Ascending aorta (tissue), 2 donors: ENCODE data around the gene KIF5A. TPM values are rescaled to one million over a fixed set of nuclear protein-coding genes. Genes with fewer than 3 reads are reported as not detected.

Experiments used
- DNase-seq, 2 donors: peaks; one replicate each; pipeline ENCODE4 v3.0.0-alpha.2; 2019; ENCODE audit warnings: low spot score in 2 of 2
- H3K27ac ChIP-seq, 2 donors: fragments of 200-600 bp; sonication (generic); one replicate each; pipeline ENCODE4 v1.5.1; 2016 to 2017; ENCODE audit warnings: mild to moderate bottlenecking in 1 of 2
- H3K27me3 ChIP-seq: fragments of 200-600 bp; sonication (generic); one replicate; pipeline ENCODE4 v1.5.1; 2017
- H3K36me3 ChIP-seq, 2 donors: fragments of 200-600 bp; sonication (generic); one replicate each; pipeline ENCODE4 v1.5.1; 2016
- H3K4me1 ChIP-seq, 2 donors: fragments of 200-600 bp; sonication (generic); one replicate each; pipeline ENCODE4 v1.5.1; 2016 to 2017; ENCODE audit warnings: mild to moderate bottlenecking in 1 of 2
- H3K4me3 ChIP-seq, 2 donors: fragments of 200-600 bp; sonication (generic); one replicate each; pipeline ENCODE4 v1.5.1; 2016 to 2017; ENCODE audit warnings: mild to moderate bottlenecking in 1 of 2
- H3K9me3 ChIP-seq, 2 donors: fragments of 200-600 bp; sonication (generic); one replicate each; pipeline ENCODE4 v1.5.1; 2016
- intact Hi-C: fragments of 100-400 bp; cut with DNase I; formaldehyde crosslinking; loops from one replicate; pipeline ENCODE4 v1.15.1; 2023
- total RNA-seq: library from RNA; depleted of rRNA; stranded (reverse); fragments of >200 nt; gene quantifications from one replicate; pipeline ENCODE4 v1.1.0, GENCODE V29; 2016
- TF ChIP-seq, protein P1 (sequence below), 3 experiments: fragments of 200-600 bp in 2 of 3; fragments of 450-650 bp in 1 of 3; sonication (generic) in 2 of 3; IDR thresholded peaks; one replicate each; pipeline ENCODE4 v1.5.1; 2016 to 2019; ENCODE audit warnings: antibody characterized with exemption in 3 of 3, mild to moderate bottlenecking in 1 of 3, moderate library complexity in 1 of 3

KIF5A gene
- total RNA-seq, 1 donor from 2014 or later = not detected

DNA sequence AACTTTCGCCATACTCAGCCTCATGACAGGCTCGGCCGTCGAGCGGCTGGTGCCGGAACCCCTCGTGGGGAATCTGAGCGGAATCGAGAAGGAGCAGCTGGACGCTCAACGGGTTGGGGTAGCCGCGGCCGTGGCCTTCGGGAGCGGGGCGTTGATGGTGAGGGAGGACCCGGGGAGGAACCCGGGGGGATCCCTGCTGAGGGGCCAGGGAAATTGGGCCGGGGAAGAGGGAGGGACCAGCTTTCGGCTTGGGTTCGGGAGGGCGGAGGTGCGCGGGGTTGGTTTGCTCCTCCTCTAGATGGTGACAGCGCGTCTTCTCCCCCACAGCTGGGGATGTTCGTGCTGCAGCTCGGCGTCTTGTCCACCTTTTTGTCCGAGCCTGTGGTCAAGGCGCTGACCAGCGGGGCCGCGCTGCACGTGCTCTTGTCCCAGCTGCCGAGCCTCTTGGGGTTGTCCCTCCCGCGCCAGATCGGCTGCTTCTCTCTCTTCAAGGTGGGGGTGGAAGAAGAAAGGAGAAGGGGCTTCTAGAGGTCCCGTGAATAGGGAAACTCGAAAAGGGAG is 71.2 kb downstream of the KIF5A start:
- intact Hi-C loops = loop anchor here (1.0 to 2.0 kb wide), 2 partner anchors 30 to 38 kb away; partner anchors contain the start of gene PIP4K2C
- Histone ChIP-seq H3K27me3 (no peaks in the 10 kb centered on the region), H3K36me3 (peaks cover 10 to 16% of the 10 kb centered on the region in 2 donors), H3K4me3 (peak overlapping the region; percentile 15 to 60), H3K27ac (no peak overlapping the region), H3K4me1 (peaks cover 5 to 8% of the 10 kb centered on the region in 2 donors), H3K9me3 (no peaks in the 10 kb centered on the region)
- no peak for DNase-seq
- TF ChIP-seq, protein P1, sequence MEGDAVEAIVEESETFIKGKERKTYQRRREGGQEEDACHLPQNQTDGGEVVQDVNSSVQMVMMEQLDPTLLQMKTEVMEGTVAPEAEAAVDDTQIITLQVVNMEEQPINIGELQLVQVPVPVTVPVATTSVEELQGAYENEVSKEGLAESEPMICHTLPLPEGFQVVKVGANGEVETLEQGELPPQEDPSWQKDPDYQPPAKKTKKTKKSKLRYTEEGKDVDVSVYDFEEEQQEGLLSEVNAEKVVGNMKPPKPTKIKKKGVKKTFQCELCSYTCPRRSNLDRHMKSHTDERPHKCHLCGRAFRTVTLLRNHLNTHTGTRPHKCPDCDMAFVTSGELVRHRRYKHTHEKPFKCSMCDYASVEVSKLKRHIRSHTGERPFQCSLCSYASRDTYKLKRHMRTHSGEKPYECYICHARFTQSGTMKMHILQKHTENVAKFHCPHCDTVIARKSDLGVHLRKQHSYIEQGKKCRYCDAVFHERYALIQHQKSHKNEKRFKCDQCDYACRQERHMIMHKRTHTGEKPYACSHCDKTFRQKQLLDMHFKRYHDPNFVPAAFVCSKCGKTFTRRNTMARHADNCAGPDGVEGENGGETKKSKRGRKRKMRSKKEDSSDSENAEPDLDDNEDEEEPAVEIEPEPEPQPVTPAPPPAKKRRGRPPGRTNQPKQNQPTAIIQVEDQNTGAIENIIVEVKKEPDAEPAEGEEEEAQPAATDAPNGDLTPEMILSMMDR (IDR thresholded peaks at IDR 0.05) = no peak

DNA sequence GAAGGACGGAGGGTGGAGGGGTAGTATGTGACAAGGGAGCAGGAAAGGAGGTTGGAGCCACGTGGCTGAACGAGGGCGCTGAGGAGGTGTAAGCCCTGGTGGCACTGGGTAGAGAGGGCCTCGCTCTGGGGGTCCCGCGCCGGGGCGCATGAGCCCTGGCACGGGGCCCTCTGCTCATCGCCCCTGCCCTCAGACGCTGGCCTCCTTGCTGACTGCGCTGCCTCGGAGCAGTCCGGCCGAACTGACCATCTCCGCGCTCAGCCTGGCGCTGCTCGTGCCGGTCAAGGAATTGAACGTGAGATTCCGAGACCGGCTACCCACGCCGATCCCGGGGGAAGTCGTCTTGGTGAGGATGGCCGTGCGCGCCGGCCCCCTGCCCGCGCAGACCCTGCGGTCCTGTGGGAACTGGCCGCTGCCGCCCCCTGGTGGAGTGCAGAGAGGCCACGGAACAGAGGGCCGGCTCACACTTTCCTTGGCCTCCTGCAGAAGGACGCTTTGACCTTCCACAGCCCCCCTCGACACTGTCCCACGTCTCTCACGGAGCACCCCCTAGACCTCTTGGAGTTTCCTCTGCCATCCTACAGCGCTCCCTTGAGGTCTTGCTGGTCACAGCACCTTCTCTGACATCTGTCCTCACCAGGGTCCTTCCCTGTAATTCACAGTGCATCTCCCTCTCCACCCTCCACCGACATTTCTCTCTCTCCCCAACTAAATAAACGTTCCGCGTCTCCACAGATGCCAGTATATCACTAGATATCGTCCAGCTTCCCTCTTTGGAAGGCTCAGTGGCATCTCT is 71.9 kb downstream of the KIF5A start:
- H3K4me3 ChIP-seq = peak overlapping the region; percentile 15 to 60
- H3K9me3 ChIP-seq = no peaks in the 10 kb centered on the region
- H3K27ac ChIP-seq = no peak overlapping the region
- peak in 1 of 2 donors; percentile 77 for DNase-seq
- H3K4me1 ChIP-seq = peaks cover 5 to 8% of the 10 kb centered on the region in 2 donors
- TF ChIP-seq, protein P1 (IDR thresholded peaks at IDR 0.05) = peak; percentile 95 to 97 (median 96)
- H3K27me3 ChIP-seq = no peaks in the 10 kb centered on the region
- peaks cover 8 to 9% of the 10 kb centered on the region in 2 donors for H3K36me3 ChIP-seq
- intact Hi-C loops = loop anchor here (1.0 to 2.0 kb wide), 2 partner anchors 31 to 38 kb away; partner anchors contain the start of gene PIP4K2C

DNA sequence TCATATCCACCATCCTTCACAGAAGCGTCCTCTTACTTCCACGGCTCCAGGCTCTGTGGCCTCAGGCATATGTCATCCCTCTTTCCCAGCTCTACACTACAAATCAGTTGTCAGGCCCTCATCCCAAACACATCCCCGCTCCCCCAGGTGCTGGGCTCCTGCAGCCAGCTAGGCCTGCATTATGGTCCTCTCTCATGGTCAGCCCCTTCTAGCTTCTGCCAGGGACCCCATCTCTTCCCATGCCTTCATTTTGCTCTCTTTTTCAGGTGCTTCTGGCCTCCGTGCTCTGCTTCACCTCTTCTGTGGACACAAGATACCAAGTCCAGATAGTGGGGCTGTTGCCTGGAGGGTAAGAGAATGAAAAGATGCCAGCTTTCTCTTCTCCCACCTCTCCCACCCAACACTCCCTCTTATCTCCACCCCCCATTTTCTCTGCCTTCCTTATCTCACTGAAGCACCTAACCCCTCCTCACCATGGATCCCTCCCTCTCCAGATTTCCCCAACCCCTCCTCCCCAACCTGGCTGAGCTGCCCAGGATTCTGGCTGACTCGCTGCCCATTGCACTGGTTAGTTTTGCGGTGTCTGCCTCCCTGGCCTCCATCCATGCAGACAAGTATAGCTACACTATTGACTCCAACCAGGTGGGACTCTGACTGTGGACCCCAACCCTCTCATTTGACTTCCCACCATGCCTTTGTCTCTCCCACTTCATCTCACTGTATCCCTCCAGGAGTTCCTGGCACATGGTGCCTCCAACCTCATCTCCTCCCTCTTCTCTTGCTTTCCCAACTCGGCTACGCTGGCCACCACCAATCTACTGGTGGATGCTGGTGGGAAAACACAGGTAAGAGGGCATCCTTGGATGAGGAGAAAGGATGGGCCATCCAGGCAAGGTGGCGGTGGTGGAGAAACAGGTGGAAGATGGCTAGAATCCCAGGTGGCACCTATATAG is 72.7 kb downstream of the KIF5A start:
- Histone ChIP-seq H3K9me3 (no peaks in the 10 kb centered on the region), H3K4me3 (no peak overlapping the region), H3K4me1 (peaks cover 5 to 8% of the 10 kb centered on the region in 2 donors), H3K27ac (no peak overlapping the region), H3K27me3 (no peaks in the 10 kb centered on the region), H3K36me3 (peaks cover 6% of the 10 kb centered on the region in 2 donors)
- intact Hi-C loops = no loop called here
- no peak for DNase-seq
- TF ChIP-seq, protein P1 (IDR thresholded peaks at IDR 0.05) = no peak

DNA sequence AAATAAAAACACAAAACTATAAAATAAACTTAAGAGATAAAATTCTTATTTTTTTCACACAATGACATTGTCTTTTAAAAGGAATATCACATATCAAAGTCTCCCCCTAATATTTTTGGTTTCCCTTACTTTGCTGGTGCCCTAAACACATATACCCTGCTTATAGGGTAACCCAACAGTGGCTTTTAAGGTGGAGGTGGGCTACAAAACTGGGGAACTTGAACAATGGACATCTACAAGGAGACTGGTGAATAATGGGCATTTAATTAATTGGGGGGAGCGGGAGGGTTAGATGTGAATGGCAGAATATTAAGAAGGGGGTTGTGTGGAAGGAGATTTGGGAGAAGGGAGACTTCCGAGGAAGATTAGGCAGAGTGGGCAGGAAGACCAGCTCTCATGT is 73.5 kb downstream of the KIF5A start:
- Histone ChIP-seq H3K9me3 (no peaks in the 10 kb centered on the region), H3K36me3 (peaks cover 6% of the 10 kb centered on the region in 2 donors), H3K27ac (no peak overlapping the region), H3K4me3 (no peak overlapping the region), H3K4me1 (peaks cover 5 to 8% of the 10 kb centered on the region in 2 donors), H3K27me3 (no peaks in the 10 kb centered on the region)
- TF ChIP-seq, protein P1 (IDR thresholded peaks at IDR 0.05) = no peak
- intact Hi-C loops = no loop called here
- no peak for DNase-seq

DNA sequence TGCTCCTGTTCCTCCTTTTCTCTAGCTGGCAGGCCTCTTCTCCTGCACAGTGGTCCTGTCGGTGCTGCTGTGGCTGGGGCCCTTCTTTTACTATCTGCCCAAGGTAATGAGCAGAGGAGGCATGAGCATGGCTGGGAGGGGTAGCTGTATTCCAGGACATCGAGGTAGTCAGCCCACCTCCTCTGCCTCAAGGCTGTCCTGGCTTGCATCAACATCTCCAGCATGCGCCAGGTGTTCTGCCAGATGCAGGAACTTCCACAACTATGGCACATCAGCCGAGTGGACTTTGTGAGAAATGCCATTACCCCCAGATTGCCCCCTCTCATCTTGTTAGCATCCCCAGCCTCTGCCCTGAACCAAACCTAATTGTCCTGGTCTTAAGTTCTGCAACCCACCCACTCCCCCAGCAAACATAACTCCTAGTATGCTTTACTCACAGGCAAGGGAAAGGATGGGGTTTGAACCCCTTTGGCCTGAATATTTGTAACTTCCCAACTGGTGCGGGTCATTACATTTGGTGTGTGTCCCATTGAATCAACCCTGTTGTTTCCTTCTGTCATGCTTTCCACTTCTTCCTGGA is 74.1 kb downstream of the KIF5A start:
- intact Hi-C loops = no loop called here
- TF ChIP-seq, protein P1 (IDR thresholded peaks at IDR 0.05) = no peak
- Histone ChIP-seq H3K4me1 (peaks cover 5 to 8% of the 10 kb centered on the region in 2 donors), H3K27me3 (no peaks in the 10 kb centered on the region), H3K4me3 (no peak overlapping the region), H3K9me3 (no peaks in the 10 kb centered on the region), H3K36me3 (peaks cover 6% of the 10 kb centered on the region in 2 donors), H3K27ac (no peak overlapping the region)
- DNase-seq = no peak
